Activated CD8-positive, alpha-beta T cell treated with anti-CD3 and anti-CD28 coated beads for 36 hours (primary cell): ENCODE measurements around the gene P4HB. TPM values are rescaled to one million over a fixed set of nuclear protein-coding genes. Genes with fewer than 3 reads are reported as not detected.
A peak's percentile ranks its signal among the peaks of the same experiment; 100 is the strongest.

Experiments used
- ATAC-seq: fragments of 200-7000 bp; cut with Tn5 transposase; one replicate; pipeline ENCODE4 v1.10.0; 2021; ENCODE audit warnings: mild to moderate bottlenecking, moderate library complexity
- CTCF ChIA-PET: fragments of 350-600 bp; sonication (Branson Sonifier 250); formaldehyde crosslinking; loops from one replicate; lab custom pipeline; 2021; ENCODE audit warnings: antibody characterized with exemption; lab: Charles Lee
- POLR2A ChIA-PET: fragments of 350-600 bp; sonication (Branson Sonifier 250); formaldehyde crosslinking; loops from one replicate; lab custom pipeline; 2021; ENCODE audit warnings: antibody characterized with exemption; lab: Charles Lee
- DNase-seq: peaks from one replicate; pipeline ENCODE4 v3.0.0-alpha.2; 2020
- H3K27ac Mint-ChIP-seq: one replicate; pipeline ENCODE4 v1.8.0; 2021; ENCODE audit warnings: mild to moderate bottlenecking, mixed read lengths
- H3K27me3 Mint-ChIP-seq: one replicate; pipeline ENCODE4 v1.8.0; 2021; ENCODE audit warnings: mixed read lengths
- H3K36me3 Mint-ChIP-seq: one replicate; pipeline ENCODE4 v1.8.0; 2021; ENCODE audit warnings: low read depth, mixed read lengths
- H3K4me1 Mint-ChIP-seq: one replicate; pipeline ENCODE4 v1.8.0; 2021; ENCODE audit warnings: low read depth, mixed read lengths
- H3K4me3 Mint-ChIP-seq: one replicate; pipeline ENCODE4 v1.8.0; 2021; ENCODE audit warnings: mild to moderate bottlenecking, moderate library complexity, mixed read lengths
- H3K9me3 Mint-ChIP-seq: one replicate; pipeline ENCODE4 v1.8.0; 2021; ENCODE audit warnings: mixed read lengths
- CTCF ChIP-seq: fragments of 200-600 bp; IDR thresholded peaks from one replicate; pipeline ENCODE4 v1.8.0; 2022; ENCODE audit warnings: antibody characterized with exemption, mild to moderate bottlenecking
- intact Hi-C: fragments of 100-400 bp; cut with micrococcal nuclease; formaldehyde crosslinking; loops from one replicate; pipeline ENCODE4 v1.10.0; 2022
- total RNA-seq, 2 experiments: library from RNA; stranded (reverse); gene quantifications; one replicate each; pipeline ENCODE4 v1.2.3, GENCODE V29; 2021

Gene P4HB
- total RNA-seq, 2 experiments from 2014 or later, result 408 to 434 TPM

- ATAC-seq (no peak), DNase-seq (no peak)
- Mint-ChIP-seq H3K36me3 (peaks cover 45% of the 10 kb centered on the region), H3K4me3 (no peak overlapping the region), H3K4me1 (peaks cover 24% of the 10 kb centered on the region), H3K9me3 (no peaks in the 10 kb centered on the region), H3K27me3 (no peaks in the 10 kb centered on the region), H3K27ac (no peak overlapping the region)
- POLR2A ChIA-PET, result interaction anchor here (1.2 to 1.8 kb wide), 2 partner anchors 9 to 14 kb away, joined by 4 to 10 read pairs; partner anchors contain the start of genes ALYREF and ANAPC11
- no peak for TF ChIP-seq CTCF
- intact Hi-C loops, result no loop called here
- CTCF ChIA-PET, result no interaction called here
Measured at GRCh38 chr17:81877569-81877968, 17.2 kb upstream of the P4HB start.

- Mint-ChIP-seq H3K36me3 (peaks cover 26% of the 10 kb centered on the region), H3K27me3 (no peaks in the 10 kb centered on the region), H3K4me3 (peak overlapping the region; percentile 84), H3K4me1 (peaks cover 36% of the 10 kb centered on the region), H3K27ac (peak overlapping the region; percentile 94), H3K9me3 (no peaks in the 10 kb centered on the region)
- DNase-seq (peak; percentile 96), ATAC-seq (no peak)
- ChIA-PET CTCF (interaction anchor here (1.0 to 1.4 kb wide), 2 partner anchors 46 to 133 kb away, joined by 3 to 4 read pairs; no protein-coding TSS in a partner anchor), POLR2A (interaction anchor here (0.6 to 7.3 kb wide), 25 partner anchors 9 to 206 kb away, joined by 3 to 73 read pairs (median 5); partner anchors contain the start of genes ALYREF, ANAPC11, DUS1L and MAFG)
- intact Hi-C loops, result no loop called here
- no peak for TF ChIP-seq CTCF
Measured at GRCh38 chr17:81871387-81872230, 11.3 kb upstream of the P4HB start.

- Mint-ChIP-seq H3K4me1 (peaks cover 39% of the 10 kb centered on the region), H3K27ac (peak within 1 kb of the TSS; percentile 94), H3K27me3 (no peaks in the 10 kb centered on the region), H3K9me3 (no peaks in the 10 kb centered on the region), H3K4me3 (peak within 1 kb of the TSS; percentile 88), H3K36me3 (peaks cover 27% of the 10 kb centered on the region)
- ChIA-PET POLR2A (interaction anchor here (0.6 to 7.3 kb wide), 16 partner anchors 11 to 206 kb away, joined by 3 to 73 read pairs (median 5); partner anchors contain the start of genes ALYREF, ANAPC11, DCXR and DUS1L), CTCF (interaction anchor here (1.0 to 2.2 kb wide), 4 partner anchors 9 to 167 kb away, joined by 3 to 10 read pairs (median 4); no protein-coding TSS in a partner anchor)
- no peak for TF ChIP-seq CTCF
- ATAC-seq, result peak; percentile 50
- no peak for DNase-seq
- intact Hi-C loops, result no loop called here
Measured at GRCh38 chr17:81870981-81871386, 10.6 kb upstream of the P4HB start, which contains the start of gene ARHGDIA. TSS of gene ARHGDIA (minus strand) at chr17:81871337. CDS start at chr17:81869930, 1,407 bp downstream.

DNA sequence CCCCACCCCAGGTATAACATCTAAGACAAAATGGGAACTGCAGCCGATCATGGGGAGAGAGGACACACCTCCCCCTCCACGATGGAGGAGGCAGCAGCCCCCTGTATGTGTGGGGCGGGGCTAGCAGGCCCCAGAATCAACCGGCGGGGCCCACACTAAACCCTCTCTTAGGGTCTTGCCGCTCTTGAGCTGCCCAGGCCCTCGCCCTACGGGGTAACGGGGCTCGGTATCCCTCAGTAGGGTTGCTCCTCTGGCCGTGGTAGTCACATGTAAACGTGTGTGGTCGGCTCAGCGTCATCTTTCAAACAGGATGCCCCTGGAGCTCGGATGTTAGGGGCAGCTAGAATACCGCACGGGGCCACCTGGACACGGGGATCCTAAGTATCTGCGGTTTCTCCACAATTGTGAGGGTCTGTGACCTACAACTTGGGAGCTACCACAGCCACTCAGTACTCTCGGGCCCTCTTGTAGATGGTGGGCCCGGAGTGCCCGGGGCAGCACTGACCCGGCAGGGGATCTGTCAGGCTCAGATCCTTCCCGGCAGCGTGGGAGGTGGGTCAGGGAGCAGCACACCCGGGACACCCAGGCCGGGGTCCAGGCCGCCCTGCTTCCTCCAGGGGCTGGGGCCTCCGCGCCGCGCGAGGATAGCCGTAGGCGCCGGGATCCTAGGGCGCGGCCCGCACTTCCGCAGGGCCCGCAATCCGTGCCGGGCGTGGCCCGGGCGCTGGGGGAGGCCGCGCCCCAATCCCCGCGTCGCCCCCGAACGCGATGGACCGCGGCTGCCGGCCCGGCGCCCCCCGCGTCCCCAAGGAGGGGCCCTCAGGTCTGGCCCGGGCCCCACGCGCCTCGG lies 10.0 kb upstream of the P4HB start:
- DNase-seq (peak; percentile 74), ATAC-seq (peak; percentile 27)
- Mint-ChIP-seq H3K4me1 (peaks cover 41% of the 10 kb centered on the region), H3K36me3 (peaks cover 31% of the 10 kb centered on the region), H3K4me3 (peak overlapping the region; percentile 88), H3K27ac (peak overlapping the region; percentile 92), H3K27me3 (no peaks in the 10 kb centered on the region), H3K9me3 (no peaks in the 10 kb centered on the region)
- POLR2A ChIA-PET, result interaction anchor here (0.6 to 7.3 kb wide), 24 partner anchors 10 to 336 kb away, joined by 3 to 73 read pairs (median 5); partner anchors contain the start of genes ALYREF, ANAPC11, CCDC137 and DCXR
- intact Hi-C loops, result no loop called here
- CTCF ChIA-PET, result interaction anchor here (0.8 to 2.2 kb wide), 15 partner anchors 9 to 235 kb away, joined by 3 to 13 read pairs (median 4); partner anchors contain the start of genes CENPX, LRRC45 and PPP1R27
- no peak for TF ChIP-seq CTCF
